Stimulated activated CD4-positive, alpha-beta T cell treated with anti-CD3 and anti-CD28 coated beads, Interleukin-12 subunit alpha, Interleukin-12 subunit beta, amount 100 ng/mL, for 24 hours (primary cell): ENCODE results near the gene PIBF1.
A peak's percentile ranks its signal among the peaks of the same experiment; 100 is the strongest.
"Not testable (repeated sequence)": the region's sequence is repeated elsewhere in the genome, so short reads cannot be mapped to it uniquely, and the experiment has no call there.

Experiments used
- DNase-seq, 2 experiments: peaks; one replicate each; pipeline ENCODE4 v3.0.0-alpha.2; 2020; ENCODE audit warnings: low read depth in 2 of 2

Gene PIBF1, protein sequence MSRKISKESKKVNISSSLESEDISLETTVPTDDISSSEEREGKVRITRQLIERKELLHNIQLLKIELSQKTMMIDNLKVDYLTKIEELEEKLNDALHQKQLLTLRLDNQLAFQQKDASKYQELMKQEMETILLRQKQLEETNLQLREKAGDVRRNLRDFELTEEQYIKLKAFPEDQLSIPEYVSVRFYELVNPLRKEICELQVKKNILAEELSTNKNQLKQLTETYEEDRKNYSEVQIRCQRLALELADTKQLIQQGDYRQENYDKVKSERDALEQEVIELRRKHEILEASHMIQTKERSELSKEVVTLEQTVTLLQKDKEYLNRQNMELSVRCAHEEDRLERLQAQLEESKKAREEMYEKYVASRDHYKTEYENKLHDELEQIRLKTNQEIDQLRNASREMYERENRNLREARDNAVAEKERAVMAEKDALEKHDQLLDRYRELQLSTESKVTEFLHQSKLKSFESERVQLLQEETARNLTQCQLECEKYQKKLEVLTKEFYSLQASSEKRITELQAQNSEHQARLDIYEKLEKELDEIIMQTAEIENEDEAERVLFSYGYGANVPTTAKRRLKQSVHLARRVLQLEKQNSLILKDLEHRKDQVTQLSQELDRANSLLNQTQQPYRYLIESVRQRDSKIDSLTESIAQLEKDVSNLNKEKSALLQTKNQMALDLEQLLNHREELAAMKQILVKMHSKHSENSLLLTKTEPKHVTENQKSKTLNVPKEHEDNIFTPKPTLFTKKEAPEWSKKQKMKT

DNA sequence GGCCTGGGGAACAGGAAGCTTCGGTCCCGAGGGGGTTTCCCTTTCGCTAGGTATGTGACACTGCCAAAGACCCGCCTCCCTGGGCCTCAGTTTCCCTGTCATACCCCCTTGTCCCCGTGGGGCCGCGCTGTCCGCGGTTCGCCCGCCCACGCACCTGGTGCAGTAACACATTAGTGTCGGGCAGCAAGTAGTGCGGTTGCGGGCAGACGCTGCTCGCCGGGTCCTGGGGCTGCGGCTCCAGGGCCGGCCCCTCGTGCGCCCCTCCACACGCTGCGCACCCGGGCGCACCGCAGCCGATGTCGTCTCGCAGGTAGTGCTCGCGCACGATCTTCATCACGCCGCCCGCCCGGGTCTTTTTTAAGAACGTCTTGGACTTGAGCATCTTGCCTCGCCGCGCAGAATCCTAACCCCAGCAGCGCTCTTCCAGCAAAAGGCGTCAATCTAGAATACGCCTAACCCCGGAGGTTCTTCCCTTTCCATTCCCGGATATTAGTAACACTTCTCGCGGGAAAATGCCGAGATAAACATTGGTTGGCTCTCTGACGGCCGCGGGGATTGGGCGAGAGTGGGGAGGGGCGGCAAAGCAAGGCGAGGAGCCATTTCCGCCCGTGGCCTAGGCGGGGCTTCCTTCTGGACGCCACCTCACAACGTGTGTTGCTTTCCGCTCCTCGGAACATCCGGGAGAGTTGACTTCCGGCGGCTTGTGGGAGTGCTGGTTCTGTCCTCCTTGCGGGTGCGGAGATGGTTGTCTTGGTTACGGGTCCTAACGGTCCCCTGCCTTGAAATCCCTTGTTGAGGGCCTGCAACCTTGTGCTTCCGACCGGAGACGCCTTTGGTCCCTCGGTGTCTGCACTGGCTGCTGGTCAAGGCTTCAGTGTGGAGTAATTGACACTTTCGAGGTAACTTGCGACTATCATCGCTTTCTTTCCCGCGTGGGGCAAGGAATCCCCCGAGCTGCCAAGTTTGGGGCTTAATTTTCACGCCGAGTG is at the start of gene PIBF1, which contains the start of gene DIS3:
Gene PIBF1 (plus strand): TSS at position 683 of the 989 bp plus-strand sequence. CDS start 1,337 bp downstream, outside the sequence.
Gene DIS3 (minus strand): TSS at position 450 of the 989 bp plus-strand sequence. CDS start 68 bp downstream, at position 382.
- DNase-seq = peak; percentile 95

DNA sequence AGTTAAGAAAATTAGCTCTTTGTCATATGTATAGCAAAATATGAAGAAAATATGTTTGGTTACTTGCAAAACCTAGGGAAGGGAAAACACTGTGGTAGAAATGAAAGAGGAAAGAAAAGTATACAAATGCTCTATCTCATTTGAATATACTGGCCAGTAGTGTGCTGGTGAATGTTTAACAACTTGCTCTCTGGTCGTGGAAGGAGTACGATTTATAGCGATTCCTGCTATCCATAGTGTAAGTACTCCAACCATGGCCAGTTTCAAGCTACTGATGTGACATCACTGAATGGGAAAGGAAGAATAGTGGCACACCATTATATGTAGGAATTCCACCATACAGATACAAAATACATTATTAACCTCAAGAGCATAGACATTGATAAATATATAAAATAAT is 44.9 kb upstream of the PIBF1 start:
- no peak for DNase-seq

DNA sequence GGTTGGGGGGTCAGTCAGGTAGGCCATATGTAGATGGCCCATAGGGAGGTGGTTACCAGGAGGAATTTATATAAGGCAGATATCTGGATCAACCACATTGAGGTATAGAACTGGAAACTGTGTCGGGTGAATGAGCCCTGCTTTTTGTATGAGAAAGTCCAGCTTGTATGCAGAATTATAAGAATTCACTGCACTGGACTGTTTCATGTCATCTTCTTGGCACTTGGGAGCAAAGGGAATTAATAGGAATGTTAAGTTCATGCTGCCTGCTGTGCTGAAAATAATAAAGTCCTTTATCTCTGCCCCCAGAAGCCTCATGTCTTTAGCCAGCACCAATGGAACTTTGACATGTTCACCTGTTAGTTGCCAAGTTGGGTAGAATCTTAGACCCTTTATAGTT is 41.9 kb upstream of the PIBF1 start:
- DNase-seq = no peak

DNA sequence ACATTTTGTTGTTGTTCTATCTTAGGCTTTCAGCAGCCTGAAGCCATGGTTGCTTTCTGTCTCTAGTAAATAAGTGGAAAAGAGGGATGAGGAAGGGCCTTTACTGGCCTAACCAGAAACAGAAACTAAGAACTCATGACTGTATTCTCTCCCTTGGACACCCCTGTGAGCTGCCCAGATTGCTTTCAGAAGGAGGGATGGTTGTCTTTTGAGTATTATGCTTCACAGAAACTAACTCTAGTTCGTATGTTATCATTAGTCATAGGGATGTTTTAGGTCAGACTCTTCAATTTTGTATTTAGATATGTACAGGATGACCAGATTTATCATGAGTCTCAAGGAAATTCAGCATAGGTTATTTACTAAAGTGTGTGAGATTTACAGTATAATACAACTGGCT is 36.7 kb upstream of the PIBF1 start:
- no peak for DNase-seq

DNA sequence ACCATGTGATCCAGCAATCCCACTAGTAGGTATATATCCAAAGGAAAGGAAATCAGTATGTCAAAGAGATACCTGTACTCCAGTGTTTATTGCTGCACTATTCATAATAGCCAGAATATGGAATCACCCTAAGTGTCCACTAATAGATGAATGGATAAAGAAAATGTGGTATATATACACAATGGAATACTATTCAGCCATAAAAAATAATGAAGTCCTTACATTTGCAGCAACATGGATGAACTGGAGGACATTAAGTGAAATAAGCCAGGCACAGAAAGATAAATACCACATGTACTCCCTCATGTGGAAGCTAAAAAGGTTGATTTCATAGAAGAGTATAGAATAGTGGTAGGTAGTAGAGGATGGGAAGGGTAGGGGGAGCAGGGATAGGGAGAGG is 30.7 kb upstream of the PIBF1 start:
- no peak for DNase-seq

DNA sequence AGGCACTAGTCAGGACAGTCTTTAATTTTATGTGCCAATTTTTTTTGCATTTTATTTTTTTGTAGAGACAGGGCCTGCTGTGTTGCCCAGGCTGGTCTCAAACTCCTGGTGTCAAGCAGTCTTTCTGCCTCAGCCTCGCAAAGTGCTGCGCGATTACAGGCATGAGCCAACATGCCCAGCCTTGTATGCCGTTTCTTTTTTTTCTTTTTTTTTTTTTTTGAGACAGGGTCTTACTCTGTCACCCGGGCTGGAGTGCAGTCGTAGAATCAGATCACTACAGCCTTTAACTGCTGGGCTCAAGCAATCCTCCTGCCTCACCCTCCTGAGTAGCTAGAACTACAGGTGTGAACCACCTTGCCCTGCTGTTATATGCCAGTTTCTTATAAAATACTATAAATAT is 27.8 kb upstream of the PIBF1 start:
- DNase-seq = no peak

DNA sequence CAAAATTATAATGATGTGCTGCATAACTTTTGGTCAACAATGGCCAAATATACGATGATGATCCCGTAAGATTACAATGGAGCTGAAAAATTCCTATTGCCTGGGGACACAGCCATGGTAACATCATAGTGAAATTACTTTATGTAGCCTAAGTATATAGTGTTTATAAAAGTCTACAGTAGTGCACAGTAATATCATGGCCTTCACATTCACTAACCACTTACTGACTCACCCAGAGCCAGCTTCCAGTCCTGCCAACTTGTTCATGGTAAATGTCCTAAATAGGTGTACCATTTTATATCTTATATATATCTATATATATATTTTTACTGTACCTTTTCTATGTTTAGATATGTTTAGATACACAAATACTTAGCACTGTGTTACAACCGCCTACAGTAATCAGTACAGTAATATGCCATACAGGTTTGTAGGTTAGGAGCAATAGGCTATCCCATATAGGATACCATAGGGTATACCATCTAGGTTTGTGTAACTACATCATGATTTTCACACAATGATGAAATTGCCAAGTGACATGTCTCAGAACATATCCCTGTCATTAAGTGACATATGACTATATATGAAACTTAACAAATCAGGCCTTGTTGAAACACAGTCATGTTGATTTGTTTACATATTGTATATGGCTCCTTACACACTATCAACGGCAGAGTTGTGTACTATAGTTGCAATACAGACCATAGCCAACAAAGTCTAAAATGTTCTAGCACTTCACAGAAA is 24.0 kb upstream of the PIBF1 start:
- no peak for DNase-seq

DNA sequence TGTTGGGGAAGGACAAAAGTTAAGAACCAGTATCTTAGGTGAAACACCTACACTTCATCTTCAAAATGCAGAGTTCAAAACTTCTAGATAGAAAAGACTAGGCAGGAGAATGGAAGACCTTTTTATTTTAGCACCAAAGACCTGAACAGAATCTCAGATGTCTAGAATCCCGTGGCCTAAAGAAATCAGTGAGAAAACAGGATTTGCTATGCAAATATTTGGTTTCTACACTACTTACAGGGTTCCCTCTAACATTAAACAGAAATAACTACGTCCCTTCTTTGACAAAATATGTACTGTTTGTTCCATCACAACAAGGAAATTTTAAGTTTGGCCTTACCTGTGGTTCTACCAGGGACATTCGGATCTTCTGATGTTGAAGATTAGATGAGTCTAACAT is 21.7 kb upstream of the PIBF1 start:
- no peak for DNase-seq

DNA sequence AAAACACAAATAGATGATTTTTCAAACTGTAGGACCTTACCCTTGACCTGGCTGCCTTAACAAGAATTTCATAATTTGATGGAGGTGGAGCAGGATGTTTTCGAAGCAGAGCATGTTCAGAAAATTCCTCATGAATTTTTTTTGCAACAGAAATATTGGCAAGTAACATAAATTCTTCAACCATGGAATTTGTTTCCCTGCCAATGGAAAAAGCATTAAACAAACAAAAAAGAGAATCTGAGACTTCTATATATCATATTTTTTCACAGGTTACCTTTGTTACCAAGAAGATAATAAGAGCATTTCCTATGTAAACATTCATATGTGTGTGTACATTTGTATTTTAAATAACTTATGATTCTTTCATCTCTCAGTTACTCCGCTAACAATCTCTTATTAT is 18.5 kb upstream of the PIBF1 start:
- DNase-seq = no peak

DNA sequence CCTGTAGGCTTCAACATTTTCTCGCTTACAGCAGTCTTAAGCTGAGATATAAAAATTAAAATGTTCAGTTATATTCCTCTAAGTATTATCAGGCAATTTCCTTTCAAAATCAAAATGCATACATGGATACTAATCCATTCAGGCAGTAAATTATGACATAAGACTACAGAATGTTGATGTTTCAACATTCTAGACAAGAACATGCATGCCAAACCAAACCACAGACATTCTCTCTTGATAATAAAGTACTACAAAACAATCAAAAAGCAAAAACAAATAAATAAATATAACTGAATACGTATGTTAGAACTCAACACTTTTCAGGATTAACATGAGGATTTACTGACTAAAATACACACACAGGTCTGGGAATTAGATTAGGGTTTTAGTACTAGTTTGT is 7.9 kb upstream of the PIBF1 start:
- DNase-seq = no peak

DNA sequence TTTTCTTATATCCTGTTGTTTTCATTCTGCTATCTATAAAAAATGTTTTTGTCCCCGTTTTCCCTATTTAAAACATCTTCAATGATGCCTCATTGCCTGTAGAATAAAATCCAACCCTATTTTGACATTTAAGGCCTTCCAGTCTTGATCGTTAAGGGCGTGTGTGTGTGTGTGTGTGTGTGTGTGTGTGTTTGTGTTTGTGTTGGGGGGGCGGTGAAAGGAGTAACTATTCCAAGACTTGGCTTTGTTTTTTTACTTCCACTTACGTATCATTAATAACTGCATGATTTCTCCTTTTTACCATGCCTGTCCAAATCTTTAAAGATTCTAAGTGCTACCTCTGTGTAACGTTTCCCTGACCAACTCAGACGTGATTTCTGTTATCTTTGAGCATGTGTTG is 784 bp downstream of the PIBF1 start:
- no peak for DNase-seq

DNA sequence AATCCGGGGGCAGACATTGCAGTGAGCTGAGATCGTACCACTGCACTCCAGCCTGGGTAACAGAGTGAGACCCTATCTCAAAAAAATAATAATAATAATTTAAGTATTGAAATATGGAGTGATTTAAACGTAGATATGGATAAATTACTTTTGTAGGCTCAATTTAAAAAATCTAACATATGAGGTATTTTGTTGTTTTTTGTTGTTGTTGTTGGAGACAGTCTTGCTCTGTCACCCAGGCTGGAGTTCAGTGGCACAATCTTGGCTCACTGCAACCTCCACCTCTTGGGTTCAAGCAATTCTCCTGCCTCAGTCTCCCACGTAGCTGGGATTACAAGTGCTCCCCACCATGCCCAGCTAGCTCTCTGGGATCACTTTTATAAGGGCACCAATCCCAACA is 2.7 kb downstream of the PIBF1 start:
- not testable (repeated sequence) for DNase-seq

DNA sequence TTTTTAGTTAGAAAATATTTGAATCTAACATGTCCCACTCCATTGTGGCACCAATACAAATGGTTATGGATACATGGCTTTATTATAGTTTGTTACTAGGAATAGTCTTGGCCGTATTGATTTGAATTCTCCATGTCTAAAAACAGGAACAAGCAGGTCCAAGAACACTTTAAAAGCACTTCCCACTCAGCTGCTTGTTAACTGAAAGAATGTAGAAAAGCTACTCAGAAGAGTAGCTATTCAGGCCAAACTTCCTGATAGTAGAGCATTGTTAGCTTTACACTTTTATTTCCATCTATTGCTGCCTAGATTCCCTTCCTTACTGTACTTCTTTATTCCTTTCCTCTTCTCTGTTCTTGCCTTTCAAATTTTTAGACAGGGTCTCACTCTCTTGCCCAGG is 6.9 kb downstream of the PIBF1 start:
- DNase-seq = no peak

DNA sequence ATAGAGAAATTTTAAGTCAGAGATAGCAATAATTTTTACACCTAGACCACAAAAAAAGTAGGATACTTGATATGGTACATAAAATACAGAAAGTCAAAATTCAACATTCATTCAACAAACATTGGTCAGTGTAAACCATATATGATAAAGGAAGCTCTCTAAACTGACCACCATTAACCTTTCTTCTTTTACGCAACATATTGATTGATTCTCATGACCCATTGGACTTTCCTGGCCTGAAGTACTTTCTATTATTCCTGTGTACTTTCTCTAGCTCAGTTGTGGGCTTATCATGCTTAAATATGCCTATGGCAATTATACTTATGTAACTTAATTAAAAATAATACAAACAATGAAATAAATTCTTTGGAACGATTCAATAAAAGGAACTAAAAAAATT is 10.7 kb downstream of the PIBF1 start:
- no peak for DNase-seq

DNA sequence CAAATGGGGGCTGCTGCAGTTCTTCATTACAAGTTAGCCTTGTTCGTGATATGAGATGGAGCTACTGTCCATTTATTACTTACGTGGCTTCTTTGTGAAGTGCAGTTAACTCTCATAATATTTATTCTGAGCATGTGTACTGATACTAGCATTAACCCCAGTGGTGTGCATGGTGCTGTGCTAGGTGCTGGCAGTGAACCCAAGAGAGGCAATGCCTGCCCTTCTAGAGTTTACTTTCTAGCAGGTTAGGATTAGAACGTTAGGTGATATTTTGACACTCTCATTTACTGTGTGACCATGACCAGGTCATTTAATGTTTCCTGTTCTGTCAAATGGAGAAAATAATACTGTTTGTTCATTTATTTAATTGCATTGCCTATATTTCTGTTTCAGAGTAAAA is 16.9 kb downstream of the PIBF1 start:
- DNase-seq = no peak

DNA sequence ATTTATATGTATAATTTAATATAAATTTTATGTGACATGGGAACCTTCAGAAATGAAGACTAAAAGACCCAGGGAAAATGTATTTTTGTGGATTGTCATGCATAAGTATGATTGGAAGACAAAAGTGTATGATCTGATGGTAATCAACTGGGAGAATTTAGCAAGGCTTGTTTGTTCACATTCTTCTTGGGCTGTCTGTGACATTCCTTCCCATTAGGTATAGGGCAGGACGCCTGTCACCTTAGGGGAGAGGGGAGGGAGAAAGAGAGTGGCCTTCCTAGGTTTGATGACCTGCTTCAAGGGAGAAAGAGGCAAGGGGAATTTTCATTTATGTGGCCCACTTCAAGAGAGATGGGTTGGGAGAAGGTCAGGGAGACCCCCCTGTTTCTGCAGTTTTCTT is 22.4 kb downstream of the PIBF1 start:
- no peak for DNase-seq

DNA sequence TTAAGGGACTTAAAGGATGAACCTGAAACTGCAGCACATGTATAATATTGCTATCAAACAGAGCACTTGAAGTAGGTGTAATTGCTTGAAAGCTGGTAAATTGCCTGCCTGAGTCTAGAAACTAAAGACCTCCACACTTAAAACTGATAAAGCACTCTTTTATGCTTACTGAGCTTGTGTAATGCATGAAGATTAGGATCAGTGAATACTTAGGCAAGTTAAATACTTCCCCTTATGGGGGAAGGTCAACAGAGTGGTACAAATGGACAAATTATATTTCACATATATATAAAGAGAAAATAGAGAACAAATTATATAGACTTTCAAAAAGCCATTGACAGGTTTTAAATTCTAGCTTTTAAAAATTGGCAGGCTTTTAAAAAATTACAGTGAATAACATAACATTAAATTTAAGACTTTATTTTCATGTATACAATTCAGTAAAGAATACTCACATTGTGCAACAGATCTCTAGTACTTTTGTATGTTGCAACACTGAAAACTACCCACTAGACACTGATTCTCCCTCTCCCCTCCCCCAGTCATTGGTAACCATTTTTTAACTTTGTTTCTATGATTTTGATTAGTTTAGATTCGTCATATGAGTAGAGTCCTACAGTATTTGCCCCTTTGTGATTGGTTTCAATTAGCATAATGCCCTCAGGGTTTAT is 23.9 kb downstream of the PIBF1 start:
- no peak for DNase-seq

DNA sequence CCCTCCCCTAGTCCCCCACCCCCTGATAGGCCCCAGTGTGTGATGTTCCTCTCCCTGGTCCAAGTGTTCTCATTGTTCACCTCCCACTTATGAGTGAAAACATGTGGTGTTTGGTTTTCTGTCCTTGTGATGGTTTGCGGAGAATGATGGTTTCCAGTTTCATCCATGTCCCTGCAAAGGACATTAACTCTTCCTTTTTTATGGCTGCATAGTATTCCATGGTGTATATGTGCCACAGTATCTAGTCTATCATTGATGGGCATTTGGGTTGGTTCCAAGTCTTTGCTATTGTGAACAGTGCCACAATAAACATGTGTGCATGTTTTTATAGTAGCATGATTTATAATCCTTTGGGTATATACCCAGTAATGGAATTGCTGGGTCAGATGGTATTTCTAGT is 24.6 kb downstream of the PIBF1 start:
- DNase-seq = not testable (repeated sequence)

DNA sequence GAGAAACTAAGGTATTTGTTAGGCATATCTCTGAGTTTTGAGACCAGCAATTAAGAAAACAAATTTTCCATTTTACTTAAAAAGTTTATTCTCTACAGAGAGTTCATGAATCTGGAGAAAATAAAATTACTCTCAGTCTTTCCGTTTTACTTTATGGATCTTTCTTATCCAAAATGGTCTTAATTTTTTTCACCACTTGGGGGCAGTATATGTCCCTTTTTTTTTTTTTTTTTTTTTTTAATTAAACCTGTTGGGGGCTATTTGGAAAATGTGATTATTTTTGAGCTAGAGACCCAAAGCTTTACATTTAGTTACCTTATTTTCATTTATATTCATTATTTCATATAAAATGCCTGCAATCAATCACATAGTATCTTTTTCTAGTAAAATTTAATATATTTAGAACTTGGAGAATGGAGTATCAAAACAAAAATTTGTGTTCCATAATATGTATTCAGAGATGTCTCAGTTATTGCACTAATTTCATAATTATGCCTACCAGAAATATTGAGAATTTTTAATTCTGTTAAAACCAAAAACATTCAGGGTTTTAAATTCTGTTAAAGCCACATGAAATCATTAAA is 27.1 kb downstream of the PIBF1 start:
- DNase-seq = no peak
